ENCODE results near the gene SLC25A33. TPM values are rescaled to one million over a fixed set of nuclear protein-coding genes. Genes with fewer than 3 reads are reported as not detected.
A peak's percentile ranks its signal among the peaks of the same experiment; 100 is the strongest.

SLC25A33 gene
- polyA plus RNA-seq (2011; rRNA removed) (3.3 and 4.1 TPM in 2 replicates), polyA minus RNA-seq (2011; rRNA and poly(A)+ RNA removed) (2.0 TPM in 2 replicates)

GRCh38 chr1:9539165-9539828 lies at the start of gene SLC25A33:
TSS of gene SLC25A33 (plus strand) at chr1:9539465. CDS start at chr1:9539692, 227 bp downstream.
- H3K27me3 ChIP-seq (ENCODE audit: control insufficient read depth, insufficient read depth, low read length): no peaks in the 10 kb centered on the region
- peak; percentile 95 for DNase-seq (ENCODE audit: low read depth, low spot score)
- H3K4me3 ChIP-seq (ENCODE audit: low read depth, low read length): peak within 1 kb of the TSS; percentile 82
- no peaks in the 10 kb centered on the region; the same call in 1 of the 2 replicates for H3K9me3 ChIP-seq (ENCODE audit: control insufficient read depth, insufficient read depth, low read length)
- ChIA-PET POLR2A (interaction anchor here (0.6 to 1.5 kb wide), 4 partner anchors 12 to 250 kb away, joined by 4 to 8 read pairs (median 6); no protein-coding TSS in a partner anchor), CTCF (no interaction called here)
- TF ChIP-seq CTCF (IDR thresholded peaks at IDR 0.05; ENCODE audit: low read depth, low read length): no peak
- H3K27ac ChIP-seq (ENCODE audit: low read depth, low read length): peak within 1 kb of the TSS; percentile 61

GRCh38 chr1:9490605-9491339 lies 48.5 kb upstream of the SLC25A33 start:
- Histone ChIP-seq H3K4me3 (ENCODE audit: low read depth, low read length) (no peak overlapping the region), H3K27me3 (ENCODE audit: control insufficient read depth, insufficient read depth, low read length) (peaks cover 3% of the 10 kb centered on the region), H3K9me3 (ENCODE audit: control insufficient read depth, insufficient read depth, low read length) (no peaks in the 10 kb centered on the region; the same call in 1 of the 2 replicates), H3K27ac (ENCODE audit: low read depth, low read length) (peak overlapping the region; percentile 11)
- POLR2A ChIA-PET: interaction anchor here (0.6 to 1.4 kb wide), 2 partner anchors 102 to 224 kb away, joined by 3 to 7 read pairs; no protein-coding TSS in a partner anchor
- DNase-seq (ENCODE audit: low read depth, low spot score): peak; percentile 63
- CTCF ChIA-PET: interaction anchor here (0.5 to 4.6 kb wide), 27 partner anchors 17 to 380 kb away, joined by 3 to 74 read pairs (median 3); partner anchors contain the start of gene H6PD
- peak; percentile 93 for TF ChIP-seq CTCF (IDR thresholded peaks at IDR 0.05; ENCODE audit: low read depth, low read length)

GRCh38 chr1:9493326-9493725 lies 45.9 kb upstream of the SLC25A33 start:
- TF ChIP-seq CTCF (IDR thresholded peaks at IDR 0.05; ENCODE audit: low read depth, low read length): no peak
- Histone ChIP-seq H3K9me3 (ENCODE audit: control insufficient read depth, insufficient read depth, low read length) (no peaks in the 10 kb centered on the region; the same call in 1 of the 2 replicates), H3K27ac (ENCODE audit: low read depth, low read length) (no peak overlapping the region), H3K4me3 (ENCODE audit: low read depth, low read length) (no peak overlapping the region), H3K27me3 (ENCODE audit: control insufficient read depth, insufficient read depth, low read length) (peaks cover 14% of the 10 kb centered on the region)
- no peak for DNase-seq (ENCODE audit: low read depth, low spot score)
- POLR2A ChIA-PET: no interaction called here
- CTCF ChIA-PET: interaction anchor here (0.7 to 4.6 kb wide), 3 partner anchors 80 to 204 kb away, joined by 5 to 74 read pairs (median 55); no protein-coding TSS in a partner anchor

GRCh38 chr1:9494936-9495758 lies 44.1 kb upstream of the SLC25A33 start:
- Histone ChIP-seq H3K27ac (ENCODE audit: low read depth, low read length) (no peak overlapping the region), H3K9me3 (ENCODE audit: control insufficient read depth, insufficient read depth, low read length) (no peaks in the 10 kb centered on the region; the same call in 1 of the 2 replicates), H3K4me3 (ENCODE audit: low read depth, low read length) (peak overlapping the region; percentile 36), H3K27me3 (ENCODE audit: control insufficient read depth, insufficient read depth, low read length) (peaks cover 15% of the 10 kb centered on the region)
- no peak for DNase-seq (ENCODE audit: low read depth, low spot score)
- CTCF ChIA-PET: interaction anchor here (0.7 to 4.5 kb wide), 25 partner anchors 8 to 252 kb away, joined by 3 to 55 read pairs (median 4); partner anchors contain the start of gene TMEM201
- peak; percentile 86 for TF ChIP-seq CTCF (IDR thresholded peaks at IDR 0.05; ENCODE audit: low read depth, low read length)
- POLR2A ChIA-PET: no interaction called here
